T-helper 2 cell treated with Interferon-gamma antibody and Interleukin-4, amounts not matched to agents 100 ng/mL and 5 ng/mL, for 36 hours (primary cell): ENCODE measurements around the gene HSFX3. TPM values are rescaled to one million over a fixed set of nuclear protein-coding genes. Genes with fewer than 3 reads are reported as not detected.

ENCODE experiments used
- total RNA-seq: library from RNA; stranded (reverse); gene quantifications from 2 replicates; pipeline ENCODE4 v1.2.3, GENCODE V29; 2022

The HSFX3 gene
- total RNA-seq, 1 donor from 2014 or later, result not detected

Other genes with a start within 250 kb of the HSFX3 start
- 48.8 and 51.0 TPM in 2 replicates for gene IDS, start 44.6 kb downstream of the HSFX3 start, total RNA-seq
- 32.2 and 34.0 TPM in 2 replicates for gene EOLA1, start 8.9 kb downstream of the HSFX3 start, total RNA-seq
- not detected in 2 replicates for gene MAGEA9B, start 37.5 kb upstream of the HSFX3 start, total RNA-seq
- 0.52 TPM in 1 of 2 replicates, not detected in the other for gene HSFX2, start 45.4 kb upstream of the HSFX3 start, total RNA-seq
- gene TMEM185A, start 81.9 kb upstream of the HSFX3 start, total RNA-seq, result 16.6 and 18.6 TPM in 2 replicates
- gene MAGEA11, start 162.1 kb upstream of the HSFX3 start, total RNA-seq, result not detected in 2 replicates
- 0.84 and 1.3 TPM in 2 replicates for gene HSFX1, start 224.1 kb upstream of the HSFX3 start, total RNA-seq
- gene MAGEA9, start 232.0 kb upstream of the HSFX3 start, total RNA-seq, result not detected in 2 replicates